ENCODE data around the gene ZNF724.
"Not testable (repeated sequence)": the region's sequence is repeated elsewhere in the genome, so short reads cannot be mapped to it uniquely, and the experiment has no call there.

The ZNF724 gene

DNA sequence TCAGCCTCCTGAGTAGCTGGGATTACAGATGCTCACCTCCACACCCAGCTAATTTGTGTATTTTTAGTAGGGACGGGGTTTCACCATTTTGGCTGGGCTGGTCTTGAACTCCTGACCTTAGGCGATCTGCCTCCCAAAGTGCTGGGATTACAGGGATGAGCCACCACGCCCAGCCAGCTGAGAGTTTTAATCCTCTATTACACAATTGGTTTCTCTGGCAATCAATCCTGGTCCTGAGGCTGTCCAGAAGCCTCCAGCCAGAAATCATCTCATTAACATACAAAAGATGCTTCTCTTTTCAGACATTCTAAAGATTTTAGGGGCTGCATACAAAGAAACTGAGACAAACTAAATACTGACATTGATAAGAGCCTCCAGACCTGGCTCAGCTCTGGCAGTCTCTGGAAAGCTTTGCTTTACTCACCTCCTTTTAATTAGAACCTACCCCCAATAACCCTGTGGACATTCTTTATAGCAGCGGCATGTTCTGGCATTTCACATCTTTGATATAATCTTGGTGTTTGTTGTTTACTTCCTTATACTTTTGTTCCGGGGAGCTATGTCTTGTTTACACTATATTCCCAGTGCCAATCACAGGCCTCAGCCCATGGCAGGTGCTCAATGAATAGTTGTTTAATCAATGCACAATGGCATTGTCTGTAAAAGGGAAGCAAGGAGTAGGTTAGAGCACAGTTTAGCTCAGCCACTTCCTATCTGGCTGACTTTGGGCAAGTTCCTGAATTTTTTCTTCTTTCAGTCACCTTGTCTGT, 4.1 kb upstream of the ZNF724 start (continued):
- TF ChIP-seq, protein P1, sequence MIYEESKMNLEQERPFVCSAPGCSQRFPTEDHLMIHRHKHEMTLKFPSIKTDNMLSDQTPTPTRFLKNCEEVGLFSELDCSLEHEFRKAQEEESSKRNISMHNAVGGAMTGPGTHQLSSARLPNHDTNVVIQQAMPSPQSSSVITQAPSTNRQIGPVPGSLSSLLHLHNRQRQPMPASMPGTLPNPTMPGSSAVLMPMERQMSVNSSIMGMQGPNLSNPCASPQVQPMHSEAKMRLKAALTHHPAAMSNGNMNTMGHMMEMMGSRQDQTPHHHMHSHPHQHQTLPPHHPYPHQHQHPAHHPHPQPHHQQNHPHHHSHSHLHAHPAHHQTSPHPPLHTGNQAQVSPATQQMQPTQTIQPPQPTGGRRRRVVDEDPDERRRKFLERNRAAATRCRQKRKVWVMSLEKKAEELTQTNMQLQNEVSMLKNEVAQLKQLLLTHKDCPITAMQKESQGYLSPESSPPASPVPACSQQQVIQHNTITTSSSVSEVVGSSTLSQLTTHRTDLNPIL (CRISPR knock-in tag; IDR thresholded peaks at IDR 0.05; ENCODE audit: low read depth), result no peak
- TF ChIP-seq ZFP3 (CRISPR knock-in tag; IDR thresholded peaks at IDR 0.05) (no peak), CSDC2 (CRISPR knock-in tag; IDR thresholded peaks at IDR 0.05) (no peak), OSR1 (CRISPR knock-in tag; IDR thresholded peaks at IDR 0.05) (no peak), BACH2 (CRISPR knock-in tag; IDR thresholded peaks at IDR 0.05; ENCODE audit: borderline replicate concordance) (no peak)

- ATAC-seq, result not testable (repeated sequence)
Observed at GRCh38 chr19:23253256-23253655, 3.1 kb upstream of the ZNF724 start.

- no peak for ATAC-seq
- TF ChIP-seq OSR1 (CRISPR knock-in tag; IDR thresholded peaks at IDR 0.05), result no peak
- TF ChIP-seq, protein P2, sequence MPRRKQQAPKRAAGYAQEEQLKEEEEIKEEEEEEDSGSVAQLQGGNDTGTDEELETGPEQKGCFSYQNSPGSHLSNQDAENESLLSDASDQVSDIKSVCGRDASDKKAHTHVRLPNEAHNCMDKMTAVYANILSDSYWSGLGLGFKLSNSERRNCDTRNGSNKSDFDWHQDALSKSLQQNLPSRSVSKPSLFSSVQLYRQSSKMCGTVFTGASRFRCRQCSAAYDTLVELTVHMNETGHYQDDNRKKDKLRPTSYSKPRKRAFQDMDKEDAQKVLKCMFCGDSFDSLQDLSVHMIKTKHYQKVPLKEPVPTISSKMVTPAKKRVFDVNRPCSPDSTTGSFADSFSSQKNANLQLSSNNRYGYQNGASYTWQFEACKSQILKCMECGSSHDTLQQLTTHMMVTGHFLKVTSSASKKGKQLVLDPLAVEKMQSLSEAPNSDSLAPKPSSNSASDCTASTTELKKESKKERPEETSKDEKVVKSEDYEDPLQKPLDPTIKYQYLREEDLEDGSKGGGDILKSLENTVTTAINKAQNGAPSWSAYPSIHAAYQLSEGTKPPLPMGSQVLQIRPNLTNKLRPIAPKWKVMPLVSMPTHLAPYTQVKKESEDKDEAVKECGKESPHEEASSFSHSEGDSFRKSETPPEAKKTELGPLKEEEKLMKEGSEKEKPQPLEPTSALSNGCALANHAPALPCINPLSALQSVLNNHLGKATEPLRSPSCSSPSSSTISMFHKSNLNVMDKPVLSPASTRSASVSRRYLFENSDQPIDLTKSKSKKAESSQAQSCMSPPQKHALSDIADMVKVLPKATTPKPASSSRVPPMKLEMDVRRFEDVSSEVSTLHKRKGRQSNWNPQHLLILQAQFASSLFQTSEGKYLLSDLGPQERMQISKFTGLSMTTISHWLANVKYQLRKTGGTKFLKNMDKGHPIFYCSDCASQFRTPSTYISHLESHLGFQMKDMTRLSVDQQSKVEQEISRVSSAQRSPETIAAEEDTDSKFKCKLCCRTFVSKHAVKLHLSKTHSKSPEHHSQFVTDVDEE (CRISPR knock-in tag; IDR thresholded peaks at IDR 0.05), result no peak
- TF ChIP-seq RARB (CRISPR knock-in tag; IDR thresholded peaks at IDR 0.05), result no peak
Observed at GRCh38 chr19:23241419-23241818, 8.8 kb downstream of the ZNF724 start.

DNA sequence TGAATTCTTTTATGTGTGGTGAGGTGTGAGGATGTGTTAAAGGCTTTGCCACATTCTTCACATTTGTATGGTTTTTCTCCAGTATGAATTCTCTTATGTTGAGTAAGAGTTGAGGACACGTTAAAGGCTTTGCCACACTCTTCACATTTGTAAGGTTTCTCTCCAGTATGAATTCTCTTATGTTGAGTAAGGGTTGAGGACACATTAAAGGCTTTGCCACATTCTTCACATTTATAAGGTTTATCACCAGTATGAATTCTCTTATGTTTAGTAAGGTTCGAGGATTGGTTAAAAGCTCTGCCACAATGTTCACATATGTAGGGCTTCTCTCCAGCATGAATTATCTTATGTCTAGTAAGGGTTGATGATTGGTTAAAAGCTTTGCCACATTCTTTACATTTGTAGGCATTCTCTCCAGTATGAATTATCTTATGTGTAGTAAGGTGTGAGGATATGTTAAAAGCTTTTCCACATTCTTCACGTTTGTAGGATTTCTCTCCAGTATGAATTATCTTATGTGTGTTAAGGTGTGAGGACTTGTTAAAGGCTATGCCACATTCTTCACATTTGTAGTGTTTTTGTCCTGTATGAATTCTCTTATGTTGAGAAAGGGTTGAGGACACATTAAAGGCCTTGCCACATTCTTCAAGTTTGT, 27.1 kb downstream of the ZNF724 start:
- ATAC-seq, result no peak

GRCh38 chr19:23203841-23204344, 46.3 kb downstream of the ZNF724 start:
- ATAC-seq, result no peak
- TF ChIP-seq POU6F1 (CRISPR knock-in tag; IDR thresholded peaks at IDR 0.05; ENCODE audit: borderline replicate concordance, low read depth) (no peak), ZFP30 (CRISPR knock-in tag; IDR thresholded peaks at IDR 0.05) (no peak), PPARA (CRISPR knock-in tag; IDR thresholded peaks at IDR 0.05; ENCODE audit: borderline replicate concordance) (no peak), ZFP3 (CRISPR knock-in tag; IDR thresholded peaks at IDR 0.05) (no peak)
- TF ChIP-seq, protein P2 (CRISPR knock-in tag; IDR thresholded peaks at IDR 0.05), result no peak

More for the DNA sequence above, 27.1 kb downstream of the ZNF724 start:
- TF ChIP-seq TOX (CRISPR knock-in tag; IDR thresholded peaks at IDR 0.05; ENCODE audit: borderline replicate concordance) (no peak), OSR1 (CRISPR knock-in tag; IDR thresholded peaks at IDR 0.05) (no peak), PPARA (CRISPR knock-in tag; IDR thresholded peaks at IDR 0.05; ENCODE audit: borderline replicate concordance) (no peak), TCF4 (CRISPR knock-in tag; IDR thresholded peaks at IDR 0.05; ENCODE audit: borderline replicate concordance) (no peak), CSRNP3 (CRISPR knock-in tag; IDR thresholded peaks at IDR 0.05) (no peak), RARB (CRISPR knock-in tag; IDR thresholded peaks at IDR 0.05) (no peak), ZNF565 (CRISPR knock-in tag; conservative IDR thresholded peaks at IDR 0.05; ENCODE audit: low read depth) (no peak), ARNTL (CRISPR knock-in tag; IDR thresholded peaks at IDR 0.05; ENCODE audit: borderline replicate concordance, low read depth) (no peak)
- TF ChIP-seq, protein P2 (CRISPR knock-in tag; IDR thresholded peaks at IDR 0.05), result no peak
